ENCODE data around the gene SLC48A1. TPM values are rescaled to one million over a fixed set of nuclear protein-coding genes. Genes with fewer than 3 reads are reported as not detected.

Gene SLC48A1
- total and polyA plus RNA-seq, 7 donors: 12.7 to 28.7 (median 23.5) TPM

GRCh38 chr12:47793015-47793681 lies 20.1 kb downstream of the SLC48A1 start:
- Histone ChIP-seq H3K4me1 (peaks cover 12% of the 10 kb centered on the region), H3K4me3 (no peak overlapping the region), H3K27me3 (ENCODE audit: insufficient read depth in 3 of 3, low read length in 2 of 3) (no peaks in the 10 kb centered on the region), H3K27ac (peak overlapping the region; percentile 54), H3K9me3 (no peaks in the 10 kb centered on the region), H3K36me3 (ENCODE audit: insufficient read depth in 1 of 2, low read depth in 1 of 2) (peaks cover 6 to 88% of the 10 kb centered on the region in 2 donors)
- WGBS, 3 donors: 39 to 61% (median 45%) methylated on average over 15 of the region's 15 CpGs
- DNase-seq (no peak), ATAC-seq (peak; percentile 53 to 79 (median 74))
- no peak for TF ChIP-seq CTCF (IDR thresholded peaks at IDR 0.05)
- intact Hi-C loops (cut with DNase I): no loop called here

GRCh38 chr12:47794679-47795078 lies 21.6 kb downstream of the SLC48A1 start:
- peaks cover 25% of the 10 kb centered on the region for H3K4me1 ChIP-seq
- no peak overlapping the region for H3K27ac ChIP-seq
- no peak overlapping the region for H3K4me3 ChIP-seq
- no peaks in the 10 kb centered on the region for H3K9me3 ChIP-seq
- ATAC-seq (no peak), DNase-seq (no peak)
- 93 to 94% (median 94%) methylated on average over 9 of the region's 9 CpGs for WGBS, 3 donors
- H3K36me3 ChIP-seq (ENCODE audit: insufficient read depth in 1 of 2, low read depth in 1 of 2): peaks cover 6 to 82% of the 10 kb centered on the region in 2 donors
- TF ChIP-seq CTCF (IDR thresholded peaks at IDR 0.05): no peak
- intact Hi-C loops (cut with DNase I): no loop called here
- H3K27me3 ChIP-seq (ENCODE audit: insufficient read depth in 3 of 3, low read length in 2 of 3): no peaks in the 10 kb centered on the region

- ATAC-seq: no peak
Measured at GRCh38 chr12:47795121-47795813, 22.2 kb downstream of the SLC48A1 start.

GRCh38 chr12:47795814-47796411 lies 22.9 kb downstream of the SLC48A1 start:
- DNase-seq (no peak), ATAC-seq (no peak)
- no peak for TF ChIP-seq CTCF (IDR thresholded peaks at IDR 0.05)
- peaks cover 6 to 70% of the 10 kb centered on the region in 2 donors for H3K36me3 ChIP-seq (ENCODE audit: insufficient read depth in 1 of 2, low read depth in 1 of 2)
- 94 to 96% (median 95%) methylated on average over 17 to 22 of the region's 22 CpGs for WGBS, 3 donors
- no peaks in the 10 kb centered on the region for H3K9me3 ChIP-seq
- H3K27me3 ChIP-seq (ENCODE audit: insufficient read depth in 3 of 3, low read length in 2 of 3): no peaks in the 10 kb centered on the region
- peaks cover 38% of the 10 kb centered on the region for H3K4me1 ChIP-seq
- intact Hi-C loops (cut with DNase I): loop anchor here in 1 of 2 donors (2.0 kb wide), 1 partner anchor 43 kb away; no protein-coding TSS in a partner anchor
- no peak overlapping the region for H3K27ac ChIP-seq
- H3K4me3 ChIP-seq: no peak overlapping the region

More at GRCh38 chr12:47795121-47795813, 22.2 kb downstream of the SLC48A1 start:
- Histone ChIP-seq H3K36me3 (ENCODE audit: insufficient read depth in 1 of 2, low read depth in 1 of 2) (peaks cover 6 to 76% of the 10 kb centered on the region in 2 donors), H3K4me3 (no peak overlapping the region), H3K4me1 (peaks cover 31% of the 10 kb centered on the region), H3K9me3 (no peaks in the 10 kb centered on the region), H3K27ac (no peak overlapping the region), H3K27me3 (ENCODE audit: insufficient read depth in 3 of 3, low read length in 2 of 3) (no peaks in the 10 kb centered on the region)
- DNase-seq: no peak
- 93 to 95% (median 94%) methylated on average over 21 of the region's 21 CpGs for WGBS, 3 donors
- intact Hi-C loops (cut with DNase I): no loop called here
- no peak for TF ChIP-seq CTCF (IDR thresholded peaks at IDR 0.05)

Measured in psoas muscle (tissue), 8 donors.